ENCODE data around the gene HIVEP3. TPM values are rescaled to one million over a fixed set of nuclear protein-coding genes. Genes with fewer than 3 reads are reported as not detected.

The HIVEP3 gene
- total RNA-seq, 1 experiment from 2014 or later, result 0.55 TPM

- H3K27ac Mint-ChIP-seq, result no peak overlapping the region
- DNase-seq (ENCODE audit: low spot score), result peak; percentile 46
- peaks cover 7% of the 10 kb centered on the region for H3K36me3 Mint-ChIP-seq
- H3K27me3 Mint-ChIP-seq (ENCODE audit: low read depth), result peaks cover 56% of the 10 kb centered on the region
- ChIA-PET CTCF (interaction anchor here (1.3 to 2.3 kb wide), 3 partner anchors 28 to 254 kb away, joined by 3 to 6 read pairs (median 5); no protein-coding TSS in a partner anchor), POLR2A (no interaction called here)
- peaks cover 41% of the 10 kb centered on the region for H3K4me1 Mint-ChIP-seq
- ATAC-seq, result peak; percentile 77
- H3K4me3 Mint-ChIP-seq, result peak overlapping the region; percentile 75
- TF ChIP-seq MAX (CRISPR knock-in tag; IDR thresholded peaks at IDR 0.05), result peak; percentile 60; the same call in 1 of the 2 replicates
- no peak for TF ChIP-seq NR2C2 (CRISPR knock-in tag; IDR thresholded peaks at IDR 0.05)
- no peak for TF ChIP-seq RORB (CRISPR knock-in tag; IDR thresholded peaks at IDR 0.05)
- no peak for TF ChIP-seq ZNF423 (CRISPR knock-in tag; IDR thresholded peaks at IDR 0.05)
- H3K9me3 Mint-ChIP-seq, result peaks cover 13% of the 10 kb centered on the region
Measured at GRCh38 chr1:41919764-41920397, 1.2 kb upstream of the HIVEP3 start.

- DNase-seq (ENCODE audit: low spot score) (no peak), ATAC-seq (no peak)
- Mint-ChIP-seq H3K36me3 (peaks cover 3% of the 10 kb centered on the region; the same call in 1 of the 2 replicates), H3K4me1 (peaks cover 41% of the 10 kb centered on the region), H3K27me3 (ENCODE audit: low read depth) (peaks cover 52% of the 10 kb centered on the region), H3K4me3 (peak overlapping the region; percentile 75), H3K9me3 (peaks cover 5% of the 10 kb centered on the region), H3K27ac (no peak overlapping the region)
- POLR2A ChIA-PET, result no interaction called here
- TF ChIP-seq ZNF317 (CRISPR knock-in tag; IDR thresholded peaks at IDR 0.05; ENCODE audit: borderline replicate concordance, low read depth) (no peak), NFYB (CRISPR knock-in tag; conservative IDR thresholded peaks at IDR 0.05; ENCODE audit: low read depth) (no peak), ZBTB43 (CRISPR knock-in tag; IDR thresholded peaks at IDR 0.05) (no peak), ATF1 (CRISPR knock-in tag; IDR thresholded peaks at IDR 0.05) (no peak), FOXJ3 (CRISPR knock-in tag; IDR thresholded peaks at IDR 0.05; ENCODE audit: borderline replicate concordance) (no peak), TP53 (CRISPR knock-in tag; IDR thresholded peaks at IDR 0.05) (no peak), IRF1 (CRISPR knock-in tag; IDR thresholded peaks at IDR 0.05) (no peak), ZNF138 (CRISPR knock-in tag; conservative IDR thresholded peaks at IDR 0.05) (no peak), IRF2 (CRISPR knock-in tag; IDR thresholded peaks at IDR 0.05; ENCODE audit: borderline replicate concordance, low read depth) (no peak), RORB (CRISPR knock-in tag; IDR thresholded peaks at IDR 0.05) (no peak), PRDM15 (CRISPR knock-in tag; IDR thresholded peaks at IDR 0.05) (no peak), ATF2 (CRISPR knock-in tag; IDR thresholded peaks at IDR 0.05; ENCODE audit: borderline replicate concordance, low read depth) (no peak), RELA (CRISPR knock-in tag; IDR thresholded peaks at IDR 0.05; ENCODE audit: borderline replicate concordance) (no peak), CDX4 (CRISPR knock-in tag; IDR thresholded peaks at IDR 0.05; ENCODE audit: borderline replicate concordance) (no peak), FOXP4 (CRISPR knock-in tag; IDR thresholded peaks at IDR 0.05) (no peak)
- CTCF ChIA-PET, result interaction anchor here (1.3 to 2.3 kb wide), 3 partner anchors 27 to 254 kb away, joined by 3 to 6 read pairs (median 5); no protein-coding TSS in a partner anchor
Measured at GRCh38 chr1:41919131-41919530, 409 bp upstream of the HIVEP3 start.

Measured in WTC11 (cell line).